Endothelial cell of umbilical vein (primary cell): Measurements from ENCODE around the gene TMEM150C. TPM values are rescaled to one million over a fixed set of nuclear protein-coding genes. Genes with fewer than 3 reads are reported as not detected.

Source experiments
- BruUV-seq: library from RNA; stranded (reverse); fragments of 400-500 nt; replicated peaks from 2 replicates; lab custom pipeline; 2021; lab: Mats Ljungman, UMichigan
- CTCF ChIA-PET: fragments of 300-600, 350-600 bp; sonication (Branson Sonifier 250); formaldehyde crosslinking; loops from one replicate; lab custom pipeline; 2021; ENCODE audit warnings: antibody characterized with exemption, inconsistent platforms; lab: Charles Lee
- POLR2A ChIA-PET: fragments of 300-600, 350-600 bp; sonication (Branson Sonifier 250); formaldehyde crosslinking; loops from one replicate; lab custom pipeline; 2021; ENCODE audit warnings: antibody characterized with exemption, inconsistent platforms; lab: Charles Lee
- DNase-seq: peaks from one replicate; pipeline ENCODE4 v3.0.0-alpha.2; 2011; ENCODE audit warnings: low read depth, low spot score
- FAIRE-seq: peaks from 2 replicates; lab custom pipeline; 2011; peaks lifted over from hg19 to GRCh38; lab: Jason Lieb, UNC
- H2AFZ ChIP-seq: 2 replicates; pipeline ENCODE4 v1.6.0; 2012; ENCODE audit warnings: low read depth, low read length, control low read depth, inconsistent platforms
- H3K27ac ChIP-seq: 2 replicates; pipeline ENCODE4 v1.5.1; 2011; ENCODE audit warnings: low read depth, mild to moderate bottlenecking, control low read depth, low read length, moderate library complexity; ENCODE audit not compliant: insufficient read depth
- H3K27me3 ChIP-seq, 2 experiments: 2 replicates each; pipeline versions ENCODE4 v1.6.0 to v1.6.1; 2011; ENCODE audit warnings: low read length in 2 of 2, mixed read lengths in 1 of 2; ENCODE audit not compliant: control insufficient read depth in 2 of 2, insufficient read depth in 2 of 2
- H3K36me3 ChIP-seq, 2 experiments: 2 replicates in 1 of 2; 3 replicates in 1 of 2; pipeline ENCODE4 v1.5.1; 2011; ENCODE audit warnings: low read length in 2 of 2, mild to moderate bottlenecking in 1 of 2, moderate library complexity in 1 of 2; ENCODE audit not compliant: control insufficient read depth in 2 of 2, insufficient read depth in 2 of 2; ENCODE audit errors: extremely low read depth in 1 of 2
- H3K4me1 ChIP-seq: 3 replicates; pipeline ENCODE4 v1.5.1; 2011; ENCODE audit warnings: mild to moderate bottlenecking, low read length; ENCODE audit not compliant: control insufficient read depth, insufficient read depth; ENCODE audit errors: extremely low read depth
- H3K4me2 ChIP-seq: 2 replicates; pipeline ENCODE4 v1.6.1; 2011; ENCODE audit warnings: low read length, control low read depth, mixed read lengths; ENCODE audit not compliant: insufficient read depth
- H3K4me3 ChIP-seq, 3 experiments: fragments of 200-600 bp in 1 of 3; sonication (generic), shearing (Covaris generic) in 1 of 3; replicated peaks in 1 of 3; 2 replicates each; pipeline ENCODE4 v1.5.1; 2011 to 2016; ENCODE audit warnings: control low read depth in 3 of 3, low read length in 3 of 3, mild to moderate bottlenecking in 2 of 3, inconsistent platforms in 1 of 3, low read depth in 1 of 3, moderate library complexity in 1 of 3; ENCODE audit not compliant: insufficient read depth in 1 of 3
- H3K79me2 ChIP-seq: 2 replicates; pipeline ENCODE4 v1.6.0; 2012; ENCODE audit warnings: low read length, inconsistent platforms; ENCODE audit not compliant: control insufficient read depth, insufficient read depth
- H3K9ac ChIP-seq: replicated peaks from 2 replicates; pipeline ENCODE3; 2011; ENCODE audit warnings: low read length, control low read depth; ENCODE audit not compliant: insufficient read depth; ENCODE audit errors: extremely low read depth
- H3K9me1 ChIP-seq: replicated peaks from 3 replicates; pipeline ENCODE4 v1.6.0; 2011; ENCODE audit warnings: mild to moderate bottlenecking, low read length; ENCODE audit not compliant: control insufficient read depth, insufficient read depth; ENCODE audit errors: extremely low read depth
- H3K9me3 ChIP-seq: replicated peaks from 2 replicates; pipeline ENCODE4 v1.5.1; 2012; ENCODE audit warnings: low read length, inconsistent platforms; ENCODE audit not compliant: control insufficient read depth, insufficient read depth
- H4K20me1 ChIP-seq: replicated peaks from 2 replicates; pipeline ENCODE3; 2011; ENCODE audit warnings: mild to moderate bottlenecking, low read length; ENCODE audit not compliant: control insufficient read depth, insufficient read depth; ENCODE audit errors: extremely low read depth
- CTCF ChIP-seq, 2 donors: IDR thresholded peaks; 1 replicate in 1 of 2; 2 replicates in 1 of 2; pipeline ENCODE4 v1.5.1; 2011; ENCODE audit warnings: low read length in 2 of 2, mild to moderate bottlenecking in 2 of 2, moderate library complexity in 2 of 2, control low read depth in 1 of 2, inconsistent platforms in 1 of 2, low read depth in 1 of 2; ENCODE audit not compliant: insufficient read depth in 1 of 2; ENCODE audit errors: extremely low read depth in 1 of 2
- FOS ChIP-seq: IDR thresholded peaks from 2 replicates; pipeline ENCODE4 v1.6.1; 2011; ENCODE audit warnings: mild to moderate bottlenecking, low read length, moderate library complexity, borderline replicate concordance; ENCODE audit not compliant: insufficient read depth
- GATA2 ChIP-seq: IDR thresholded peaks from 2 replicates; pipeline ENCODE4 v1.7.0; 2011; ENCODE audit warnings: low read depth, mild to moderate bottlenecking, moderate library complexity, mixed read lengths, low read length; ENCODE audit not compliant: insufficient read length, insufficient read depth
- JUN ChIP-seq: IDR thresholded peaks from 2 replicates; pipeline ENCODE4 v1.6.1; 2011; ENCODE audit warnings: borderline replicate concordance, low read depth; ENCODE audit not compliant: insufficient read length, insufficient read depth
- dilution Hi-C: fragments of 300-500 bp; cut with MboI; formaldehyde crosslinking; loops from one replicate; pipeline ENCODE4 v1.15.0; 2019; ENCODE audit warnings: low sequenced_read_pairs; ENCODE audit not compliant: extremely low pct_ligation_motif_present
- intact Hi-C: fragments of 100-400 bp; cut with micrococcal nuclease; formaldehyde crosslinking; loops from one replicate; pipeline ENCODE4 v1.10.0; 2022
- polyA plus RNA-seq, 4 experiments: library from polyadenylated mRNA; depleted of rRNA in 3 of 4; stranded (reverse) in 3 of 4; unstranded in 1 of 4; fragments of >200 nt; gene quantifications; 2 replicates each; pipeline versions ENCODE4 v1.2.1 to v1.2.3, GENCODE V29; 2011 to 2012; ENCODE audit warnings: missing spikeins in 1 of 4
- total RNA-seq: library from RNA; stranded (reverse); gene quantifications from 2 replicates; pipeline ENCODE4 v1.2.3, GENCODE V29; 2021
- TF ChIP-seq, protein P1 (sequence below): IDR thresholded peaks from 2 replicates; pipeline ENCODE4 v1.6.1; 2011; ENCODE audit not compliant: insufficient read depth, insufficient read length

Gene TMEM150C
- total and polyA plus RNA-seq, 2 donors (not counting 3 experiments of a cell fraction or from before 2014, with no cell fraction given) = 4.1 to 6.6 TPM

GRCh38 chr4:82495666-82496065 is 66.1 kb downstream of the TMEM150C start:
- Histone ChIP-seq H3K27ac (no peak overlapping the region), H3K9me1 (no peaks in the 10 kb centered on the region), H3K79me2 (no peaks in the 10 kb centered on the region), H3K4me2 (no peak overlapping the region), H2AFZ (no peak overlapping the region), H3K9ac (no peak overlapping the region), H3K36me3 (no peaks in the 10 kb centered on the region), H3K27me3 (no peaks in the 10 kb centered on the region), H3K9me3 (no peaks in the 10 kb centered on the region), H3K4me1 (no peaks in the 10 kb centered on the region), H4K20me1 (no peaks in the 10 kb centered on the region), H3K4me3 (no peak overlapping the region)
- ChIA-PET CTCF (interaction anchor here (1.4 kb wide), 1 partner anchor 243 kb away, joined by 6 read pairs; no protein-coding TSS in a partner anchor), POLR2A (no interaction called here)
- TF ChIP-seq JUN = no peak
- TF ChIP-seq, protein P1, sequence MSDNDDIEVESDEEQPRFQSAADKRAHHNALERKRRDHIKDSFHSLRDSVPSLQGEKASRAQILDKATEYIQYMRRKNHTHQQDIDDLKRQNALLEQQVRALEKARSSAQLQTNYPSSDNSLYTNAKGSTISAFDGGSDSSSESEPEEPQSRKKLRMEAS = no peak
- no peak for TF ChIP-seq CTCF (IDR thresholded peaks at IDR 0.05; ENCODE audit: extremely low read depth in 1 of 2, insufficient read depth in 1 of 2, low read depth in 1 of 2, low read length in 2 of 2)
- no peak for TF ChIP-seq FOS
- TF ChIP-seq GATA2 = no peak
- DNase-seq (no peak), FAIRE-seq (no peak)
- no TSS peak for BruUV-seq
- intact Hi-C loops = no loop called here
- dilution Hi-C loops = no loop called here
